Measurements from ENCODE around the gene PTPRH. TPM values are rescaled to one million over a fixed set of nuclear protein-coding genes. Genes with fewer than 3 reads are reported as not detected.

Gene PTPRH
- total RNA-seq (3.0 and 6.9 TPM in 2 replicates), polyA plus RNA-seq (2.3 TPM in 2 replicates)

- peaks cover 5% of the 10 kb centered on the region for H3K4me1 ChIP-seq (ENCODE audit: low read depth)
- no peaks in the 10 kb centered on the region for H3K9me3 ChIP-seq (ENCODE audit: low read depth)
- H3K36me3 ChIP-seq: no peaks in the 10 kb centered on the region
- no peak within 1 kb of the TSS for H3K4me3 ChIP-seq
- no peaks in the 10 kb centered on the region for H3K27me3 ChIP-seq
- TF ChIP-seq CTCF (IDR thresholded peaks at IDR 0.05; ENCODE audit: low read depth, low read length): no peak
- DNase-seq (ENCODE audit: low read depth in 1 of 2, low spot score in 1 of 2): no peak
- no peak within 1 kb of the TSS for H3K27ac ChIP-seq
Measured at GRCh38 chr19:55208880-55209692, at the start of gene PTPRH. PTPRH (minus strand) TSS chr19:55209501; CDS start chr19:55209433, 68 bp downstream.

- peak in 1 of 2 donors; percentile 32 for DNase-seq (ENCODE audit: low read depth in 1 of 2, low spot score in 1 of 2)
- peak overlapping the region; percentile 90 for H3K27ac ChIP-seq
Measured at GRCh38 chr19:55258476-55258827, 49.2 kb upstream of the PTPRH start.

DNA sequence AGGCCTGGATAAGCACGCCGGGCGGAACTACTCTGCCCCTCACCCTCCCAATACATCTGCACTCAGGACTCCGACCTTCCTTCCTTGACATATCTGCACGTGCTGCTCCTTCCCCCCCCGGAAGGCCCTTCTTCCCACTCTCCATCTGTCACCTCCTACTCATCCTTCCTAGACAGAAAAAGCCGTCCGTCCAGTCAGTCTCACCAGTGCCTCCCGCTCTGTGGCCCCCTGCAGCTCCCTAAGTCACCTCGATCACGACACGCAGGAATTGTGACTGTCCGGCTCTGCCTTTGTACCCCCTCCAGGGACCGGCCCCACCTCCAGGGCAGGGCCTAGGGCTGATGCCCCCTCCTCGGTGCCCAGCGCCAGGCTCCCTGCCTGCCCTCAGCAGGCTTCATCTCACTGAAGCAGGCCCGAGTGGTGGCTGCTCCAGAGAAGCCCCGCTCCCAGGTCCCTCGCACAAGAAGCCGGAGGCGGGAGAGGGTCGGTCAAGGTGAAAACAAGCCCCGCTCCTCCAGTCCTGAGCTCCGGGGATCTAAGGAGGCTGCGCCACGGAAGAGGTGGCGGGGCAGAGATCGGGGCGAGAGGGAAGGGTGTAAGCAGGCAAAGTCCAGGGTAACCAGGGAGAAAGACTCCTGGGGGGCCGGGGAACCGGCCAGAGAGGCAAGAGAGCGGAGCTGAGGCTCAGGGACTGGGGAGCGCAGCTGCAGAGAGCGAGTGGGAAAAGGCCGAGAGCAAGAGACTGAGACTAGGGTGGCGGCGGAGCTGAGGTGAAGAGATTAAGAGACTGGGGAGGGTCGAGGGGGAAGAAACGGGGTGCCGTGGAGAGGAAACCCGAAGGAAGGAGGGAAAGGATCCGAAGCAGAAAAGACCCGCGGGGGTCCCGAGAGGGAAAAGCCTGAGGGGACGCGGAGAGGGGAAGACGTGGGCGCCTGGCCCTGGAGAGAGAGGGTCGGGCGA, 48.4 kb upstream of the PTPRH start:
- no peaks in the 10 kb centered on the region for H3K36me3 ChIP-seq
- H3K27ac ChIP-seq: peak overlapping the region; percentile 90
- no peaks in the 10 kb centered on the region for H3K27me3 ChIP-seq
- TF ChIP-seq CTCF (IDR thresholded peaks at IDR 0.05; ENCODE audit: low read depth, low read length): no peak
- peaks cover 15% of the 10 kb centered on the region for H3K4me1 ChIP-seq (ENCODE audit: low read depth)
- peak overlapping the region; percentile 85 for H3K4me3 ChIP-seq
- no peaks in the 10 kb centered on the region for H3K9me3 ChIP-seq (ENCODE audit: low read depth)
- peak; percentile 17 to 47 for DNase-seq (ENCODE audit: low read depth in 1 of 2, low spot score in 1 of 2)

More at GRCh38 chr19:55258476-55258827, 49.2 kb upstream of the PTPRH start:
- H3K36me3 ChIP-seq: no peaks in the 10 kb centered on the region
- peak overlapping the region; percentile 85 for H3K4me3 ChIP-seq
- peaks cover 15% of the 10 kb centered on the region for H3K4me1 ChIP-seq (ENCODE audit: low read depth)
- no peaks in the 10 kb centered on the region for H3K9me3 ChIP-seq (ENCODE audit: low read depth)
- H3K27me3 ChIP-seq: no peaks in the 10 kb centered on the region
- no peak for TF ChIP-seq CTCF (IDR thresholded peaks at IDR 0.05; ENCODE audit: low read depth, low read length)

DNA sequence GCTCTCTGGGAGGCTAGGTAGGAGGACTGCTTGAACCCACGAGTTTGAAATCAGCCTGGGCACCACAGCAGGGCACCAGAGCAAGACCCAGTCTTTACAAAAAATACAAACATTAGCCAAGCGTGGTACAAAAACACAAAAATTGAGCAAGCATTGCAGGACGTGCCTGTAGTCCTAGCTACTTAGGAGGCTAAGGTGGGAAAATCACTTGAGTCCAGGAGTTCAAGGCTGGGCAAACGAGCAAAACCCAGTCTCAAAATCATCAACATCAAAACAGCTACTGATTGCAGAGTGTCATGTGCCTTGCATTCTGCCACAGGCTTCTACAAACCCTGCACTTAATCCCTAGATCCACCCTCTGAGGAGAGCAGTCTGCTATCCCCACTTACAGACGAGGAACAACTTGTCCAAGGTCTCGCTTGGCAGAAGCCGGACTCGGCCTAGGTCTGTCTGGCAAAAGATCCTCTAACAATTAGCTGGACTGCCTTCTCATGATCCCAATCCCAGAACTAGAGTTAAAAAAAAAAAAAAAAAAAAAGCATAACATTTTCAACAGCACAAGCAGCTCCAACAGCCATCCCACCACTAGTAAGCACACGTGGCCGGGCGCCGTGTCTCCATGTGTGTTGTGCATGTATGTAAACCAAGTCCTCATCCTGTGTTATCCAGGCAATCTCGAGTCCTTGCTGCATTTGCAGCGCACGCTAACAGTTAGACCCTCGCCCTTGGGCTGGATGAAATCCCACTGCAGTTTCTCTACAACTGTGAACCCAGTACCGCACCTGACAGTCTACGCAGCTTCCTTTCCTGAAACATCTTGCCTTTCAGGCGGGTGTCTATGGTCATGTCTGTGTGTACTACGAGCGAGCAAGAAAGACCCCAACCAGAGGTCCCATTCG, 47.5 kb upstream of the PTPRH start:
- DNase-seq (ENCODE audit: low read depth in 1 of 2, low spot score in 1 of 2): no peak
- Histone ChIP-seq H3K27me3 (no peaks in the 10 kb centered on the region), H3K36me3 (no peaks in the 10 kb centered on the region), H3K4me1 (ENCODE audit: low read depth) (peaks cover 15% of the 10 kb centered on the region), H3K27ac (no peak overlapping the region), H3K9me3 (ENCODE audit: low read depth) (no peaks in the 10 kb centered on the region), H3K4me3 (peak overlapping the region; percentile 85)
- no peak for TF ChIP-seq CTCF (IDR thresholded peaks at IDR 0.05; ENCODE audit: low read depth, low read length)

Measured in cardiac muscle cell (in vitro differentiated cells and primary cell).